H1 (cell line): ENCODE results near the gene MAPKAPK2. TPM values are rescaled to one million over a fixed set of nuclear protein-coding genes. Genes with fewer than 3 reads are reported as not detected.
A peak's percentile ranks its signal among the peaks of the same experiment; 100 is the strongest.

Source experiments
- CTCF ChIA-PET: fragments of 300-600 bp; sonication (Branson Sonifier 250); formaldehyde crosslinking; loops from one replicate; lab custom pipeline; 2021; ENCODE audit not compliant: partially characterized antibody; lab: Charles Lee
- POLR2A ChIA-PET: fragments of 300-600 bp; sonication (Branson Sonifier 250); formaldehyde crosslinking; loops from one replicate; lab custom pipeline; 2021; ENCODE audit warnings: inconsistent platforms; ENCODE audit not compliant: partially characterized antibody; lab: Charles Lee
- DNase-seq, 2 experiments: peaks; one replicate each; pipeline versions ENCODE4 v3.0.0 to v3.0.0-alpha.2; 2010 to 2022; ENCODE audit warnings: low spot score in 2 of 2, low read depth in 1 of 2, mixed read lengths in 1 of 2
- FAIRE-seq: peaks from 2 replicates; lab custom pipeline; 2011; peaks lifted over from hg19 to GRCh38; lab: Jason Lieb, UNC
- H2AFZ ChIP-seq: 2 replicates; pipeline ENCODE4 v1.8.1; 2012; ENCODE audit warnings: low read length, inconsistent platforms
- H2AK5ac ChIP-seq: 2 replicates; pipeline ENCODE4 v1.6.1; 2013; ENCODE audit warnings: low read depth, low read length
- H2BK120ac ChIP-seq: replicated peaks from 2 replicates; pipeline ENCODE3; 2013; ENCODE audit warnings: low read depth, low read length, inconsistent platforms
- H2BK12ac ChIP-seq: 2 replicates; pipeline ENCODE4 v1.6.1; 2013; ENCODE audit warnings: low read depth, low read length
- H2BK15ac ChIP-seq: 2 replicates; pipeline ENCODE4 v1.6.1; 2013; ENCODE audit warnings: low read length
- H2BK20ac ChIP-seq: 2 replicates; pipeline ENCODE4 v1.6.1; 2013; ENCODE audit warnings: low read length
- H2BK5ac ChIP-seq: 2 replicates; pipeline ENCODE4 v1.6.1; 2013; ENCODE audit warnings: low read depth, low read length
- H3K14ac ChIP-seq: 2 replicates; pipeline ENCODE4 v1.6.1; 2013; ENCODE audit warnings: inconsistent platforms; ENCODE audit not compliant: insufficient read length
- H3K18ac ChIP-seq: 2 replicates; pipeline ENCODE4 v1.6.1; 2013; ENCODE audit warnings: low read length; ENCODE audit errors: extremely low read depth
- H3K23ac ChIP-seq: 2 replicates; pipeline ENCODE4 v1.6.1; 2013; ENCODE audit warnings: inconsistent platforms; ENCODE audit not compliant: insufficient read length
- H3K23me2 ChIP-seq: 2 replicates; pipeline ENCODE4 v1.6.1; 2013; ENCODE audit warnings: low read depth, low read length
- H3K27ac ChIP-seq: 2 replicates; pipeline ENCODE4 v1.6.1; 2011; ENCODE audit warnings: low read depth, low read length, inconsistent platforms
- H3K27me3 ChIP-seq, 4 experiments: replicated peaks in 1 of 4; 1 replicate in 1 of 4; 2 replicates in 3 of 4; pipeline versions ENCODE4 v1.6.1 to v1.8.1; 2011 to 2013; ENCODE audit warnings: low read length in 3 of 4, mild to moderate bottlenecking in 3 of 4, inconsistent platforms in 2 of 4, mixed read lengths in 2 of 4, moderate library complexity in 1 of 4; ENCODE audit not compliant: control insufficient read depth in 3 of 4, insufficient read depth in 3 of 4; ENCODE audit errors: extremely low read depth in 1 of 4
- H3K36me3 ChIP-seq, 4 experiments: 2 replicates each; pipeline versions ENCODE4 v1.6.1 to v1.8.1; 2011 to 2013; ENCODE audit warnings: mild to moderate bottlenecking in 4 of 4, low read length in 3 of 4, moderate library complexity in 2 of 4, control low read depth in 1 of 4, inconsistent platforms in 1 of 4; ENCODE audit not compliant: insufficient read depth in 4 of 4, control insufficient read depth in 2 of 4
- H3K4ac ChIP-seq: replicated peaks from 2 replicates; pipeline ENCODE3; 2013; ENCODE audit warnings: low read length, low read depth, mixed read lengths, inconsistent platforms; ENCODE audit not compliant: insufficient read length
- H3K4me1 ChIP-seq, 4 experiments: replicated peaks in 1 of 4; 1 replicate in 1 of 4; 2 replicates in 3 of 4; pipeline versions ENCODE4 v1.6.1 to v1.8.1; 2011 to 2013; ENCODE audit warnings: low read length in 3 of 4, inconsistent platforms in 2 of 4, mixed read lengths in 1 of 4; ENCODE audit not compliant: insufficient read depth in 4 of 4, control insufficient read depth in 3 of 4
- H3K4me2 ChIP-seq, 2 experiments: 2 replicates each; pipeline versions ENCODE4 v1.6.1 to v1.8.1; 2011 to 2013; ENCODE audit warnings: low read depth in 2 of 2, low read length in 2 of 2, control low read depth in 1 of 2, inconsistent platforms in 1 of 2, mild to moderate bottlenecking in 1 of 2; ENCODE audit not compliant: insufficient read depth in 1 of 2
- H3K4me3 ChIP-seq, 4 experiments: fragments of 200-600, 300-600 bp in 1 of 4; sonication (generic), shearing (Covaris generic), sonication (Bioruptor Twin) in 1 of 4; 2 replicates each; pipeline versions ENCODE4 v1.5.1 to v1.8.1; 2011 to 2016; ENCODE audit warnings: low read length in 4 of 4, low read depth in 3 of 4, control low read depth in 2 of 4, inconsistent platforms in 2 of 4, mild to moderate bottlenecking in 2 of 4, mixed read lengths in 1 of 4, moderate library complexity in 1 of 4; ENCODE audit not compliant: insufficient read depth in 2 of 4; ENCODE audit errors: extremely low read depth in 1 of 4
- H3K56ac ChIP-seq: replicated peaks from 2 replicates; pipeline ENCODE3; 2013; ENCODE audit warnings: low read depth, mild to moderate bottlenecking, mixed read lengths, low read length, inconsistent platforms; ENCODE audit not compliant: insufficient read length
- H3K79me1 ChIP-seq: 2 replicates; pipeline ENCODE4 v1.6.1; 2013; ENCODE audit warnings: low read depth, low read length, control low read depth
- H3K79me2 ChIP-seq, 2 experiments: 2 replicates each; pipeline versions ENCODE4 v1.6.1 to v1.8.1; 2012 to 2013; ENCODE audit warnings: low read length in 2 of 2, mild to moderate bottlenecking in 2 of 2, inconsistent platforms in 1 of 2; ENCODE audit not compliant: insufficient read depth in 2 of 2, control insufficient read depth in 1 of 2
- H3K9ac ChIP-seq, 4 experiments: replicated peaks in 1 of 4; 1 replicate in 1 of 4; 2 replicates in 3 of 4; pipeline versions ENCODE4 v1.6.1 to v1.8.1; 2011 to 2013; ENCODE audit warnings: low read depth in 3 of 4, low read length in 3 of 4, control low read depth in 2 of 4, mild to moderate bottlenecking in 2 of 4, moderate library complexity in 2 of 4, inconsistent platforms in 1 of 4; ENCODE audit errors: extremely low read depth in 1 of 4
- H3K9me3 ChIP-seq, 2 experiments: 2 replicates each; pipeline versions ENCODE4 v1.6.1 to v1.8.1; 2012 to 2013; ENCODE audit warnings: mild to moderate bottlenecking in 2 of 2, moderate library complexity in 2 of 2, control low read depth in 1 of 2, inconsistent platforms in 1 of 2, low read depth in 1 of 2, low read length in 1 of 2, mixed read lengths in 1 of 2; ENCODE audit not compliant: insufficient read depth in 2 of 2
- H4K20me1 ChIP-seq, 2 experiments: replicated peaks in 1 of 2; 2 replicates each; pipeline versions ENCODE3 to v1.8.1; 2011 to 2013; ENCODE audit warnings: inconsistent platforms in 2 of 2, low read length in 2 of 2, mild to moderate bottlenecking in 1 of 2; ENCODE audit not compliant: insufficient read depth in 2 of 2, control insufficient read depth in 1 of 2
- H4K5ac ChIP-seq: 2 replicates; pipeline ENCODE4 v1.6.1; 2013; ENCODE audit warnings: low read length, low read depth, mixed read lengths, inconsistent platforms; ENCODE audit not compliant: insufficient read length
- H4K8ac ChIP-seq: 2 replicates; pipeline ENCODE4 v1.8.0; 2013; ENCODE audit warnings: mild to moderate bottlenecking, moderate library complexity, low read length, inconsistent platforms; ENCODE audit not compliant: insufficient read depth; ENCODE audit errors: extremely low read depth
- H4K91ac ChIP-seq: replicated peaks from 2 replicates; pipeline ENCODE3; 2013; ENCODE audit warnings: low read length, mixed read lengths, inconsistent platforms; ENCODE audit not compliant: insufficient read length
- JUND ChIP-seq: IDR thresholded peaks from 2 replicates; pipeline ENCODE4 v1.6.1; 2011; ENCODE audit warnings: mild to moderate bottlenecking, improper control_type of control experiment, low read length
- MAFK ChIP-seq: IDR thresholded peaks from 2 replicates; pipeline ENCODE4 v1.6.1; 2012; ENCODE audit warnings: low read depth, mild to moderate bottlenecking, improper control_type of control experiment, low read length
- POLR2AphosphoS5 ChIP-seq: IDR thresholded peaks from 2 replicates; pipeline ENCODE4 v1.6.1; 2011; ENCODE audit warnings: low read depth, low read length
- POU5F1 ChIP-seq: IDR thresholded peaks from 2 replicates; pipeline ENCODE4 v1.6.1; 2011; ENCODE audit warnings: low read depth, mild to moderate bottlenecking, low read length, moderate library complexity
- SRF ChIP-seq: IDR thresholded peaks from 2 replicates; pipeline ENCODE4 v1.6.1; 2011; ENCODE audit warnings: mild to moderate bottlenecking, low read depth, low read length, moderate library complexity
- TCF12 ChIP-seq: IDR thresholded peaks from 2 replicates; pipeline ENCODE4 v1.6.1; 2011; ENCODE audit warnings: low read depth, mild to moderate bottlenecking, low read length
- WGBS, 2 experiments: shearing (Covaris generic) in 1 of 2; methylation state at CpG; one replicate each; pipeline versions ENCODE4 v1.1.6 to v1.1.7; 2013 to 2015; ENCODE audit warnings: low lambda C conversion rate in 2 of 2, mixed read lengths in 2 of 2, inconsistent platforms in 1 of 2, low coverage in 1 of 2, missing lambda C conversion rate in 1 of 2; ENCODE audit not compliant: insufficient replicate concordance in 2 of 2, insufficient coverage in 1 of 2, insufficient read length in 1 of 2; ENCODE audit errors: extremely low coverage in 1 of 2, missing lambda C conversion rate in 1 of 2; 5-methylcytosine and 5-hydroxymethylcytosine counted together
- polyA plus RNA-seq, 7 experiments: library from polyadenylated mRNA; depleted of rRNA in 3 of 7; stranded (reverse) in 5 of 7; unstranded in 2 of 7; fragments of >200 nt in 5 of 7; fragments of 200-250 nt in 2 of 7; gene quantifications; 1 replicate in 5 of 7; 2 replicates in 1 of 7; 4 replicates in 1 of 7; pipeline versions ENCODE4 v1.2.1 to v1.2.3, GENCODE V29; 2011 to 2013; ENCODE audit warnings: missing spikeins in 2 of 7, mixed read lengths in 2 of 7
- total RNA-seq: library from RNA; stranded (reverse); fragmentation: NEBNext Ultra II Directional; extraction: Animal tissue kit (Norgen Biotek cat#: 25700); gene quantifications from 2 replicates; pipeline ENCODE4 v1.2.1, GENCODE V29; 2021
- TF ChIP-seq, protein P1 (sequence below): IDR thresholded peaks from 2 replicates; pipeline ENCODE4 v1.6.1; 2012; ENCODE audit warnings: low read length, inconsistent platforms

The MAPKAPK2 gene
- total and polyA plus RNA-seq, 2 of the 8 experiments (the other 6 are each of a cell fraction or from before 2014, with no cell fraction given) = 27.5 to 44.9 TPM

DNA sequence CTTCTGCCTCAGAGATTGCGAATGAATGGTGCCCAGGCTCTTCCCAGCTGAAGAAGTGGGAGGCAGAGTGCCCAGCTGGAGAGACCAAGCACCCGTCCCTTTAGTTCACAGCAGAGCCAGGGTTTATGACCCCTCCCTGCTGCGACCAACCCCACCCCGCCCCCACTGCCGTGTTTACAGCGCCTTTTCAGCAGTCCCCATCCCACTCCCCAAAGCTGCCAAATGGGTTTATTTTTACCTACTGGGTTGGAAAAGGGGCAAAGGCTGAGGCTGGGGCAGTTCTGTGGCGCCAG lies 25.8 kb upstream of the MAPKAPK2 start:
- no peak overlapping the region for H2BK12ac ChIP-seq
- FAIRE-seq (no peak), DNase-seq (no peak)
- H2BK5ac ChIP-seq = no peak overlapping the region
- H3K4ac ChIP-seq = no peak overlapping the region
- no peak overlapping the region for H4K91ac ChIP-seq
- 60% methylated on average over 7 of the region's 7 CpGs; no CpG with 5 or more reads in 1 of the 2 experiments for WGBS, 2 experiments
- H3K56ac ChIP-seq = no peak overlapping the region
- no peak overlapping the region for H3K9ac ChIP-seq
- H2AFZ ChIP-seq = peak overlapping the region; percentile 31; the same call in 1 of the 2 replicates
- H2BK120ac ChIP-seq = no peak overlapping the region
- peak overlapping the region; percentile 51 for H4K8ac ChIP-seq
- H3K36me3 ChIP-seq = no peaks in the 10 kb centered on the region
- peaks cover 0 to 12% (median 5%) of the 10 kb centered on the region in 4 experiments; a peak in 6 of 7 replicates for H3K4me1 ChIP-seq
- H3K23ac ChIP-seq = no peak overlapping the region
- peak overlapping the region in 1 of 4 experiments; percentile 51; a peak in 1 of 8 replicates for H3K4me3 ChIP-seq
- H3K27ac ChIP-seq = no peak overlapping the region
- no peaks in the 10 kb centered on the region for H3K79me1 ChIP-seq
- POLR2A ChIA-PET = interaction anchor here (0.6 to 1.4 kb wide), 3 partner anchors 11 to 34 kb away, joined by 3 to 5 read pairs (median 4); partner anchors contain the start of gene DYRK3
- H2BK20ac ChIP-seq = no peak overlapping the region
- no peak overlapping the region for H4K5ac ChIP-seq
- H2BK15ac ChIP-seq = no peak overlapping the region
- peaks cover 0 to 22% (median 13%) of the 10 kb centered on the region in 4 experiments; a peak in 6 of 7 replicates for H3K27me3 ChIP-seq
- CTCF ChIA-PET = interaction anchor here (0.6 to 23.8 kb wide), 23 partner anchors 11 to 369 kb away, joined by 3 to 666 read pairs (median 5); partner anchors contain the start of genes DYRK3, EIF2D and MAPKAPK2
- H3K9me3 ChIP-seq = no peaks in the 10 kb centered on the region
- no peak overlapping the region for H3K14ac ChIP-seq
- no peak overlapping the region for H2AK5ac ChIP-seq
- no peaks in the 10 kb centered on the region for H4K20me1 ChIP-seq
- no peak overlapping the region; the same call in 1 of the 2 replicates for H3K18ac ChIP-seq
- H3K79me2 ChIP-seq = no peaks in the 10 kb centered on the region
- peak overlapping the region; percentile 44 to 56 for H3K4me2 ChIP-seq
- peaks cover 5% of the 10 kb centered on the region; the same call in 1 of the 2 replicates for H3K23me2 ChIP-seq
- TF ChIP-seq JUND (no peak), POU5F1 (no peak), POLR2AphosphoS5 (no peak), SRF (no peak), MAFK (no peak), TCF12 (no peak)
- TF ChIP-seq, protein P1, sequence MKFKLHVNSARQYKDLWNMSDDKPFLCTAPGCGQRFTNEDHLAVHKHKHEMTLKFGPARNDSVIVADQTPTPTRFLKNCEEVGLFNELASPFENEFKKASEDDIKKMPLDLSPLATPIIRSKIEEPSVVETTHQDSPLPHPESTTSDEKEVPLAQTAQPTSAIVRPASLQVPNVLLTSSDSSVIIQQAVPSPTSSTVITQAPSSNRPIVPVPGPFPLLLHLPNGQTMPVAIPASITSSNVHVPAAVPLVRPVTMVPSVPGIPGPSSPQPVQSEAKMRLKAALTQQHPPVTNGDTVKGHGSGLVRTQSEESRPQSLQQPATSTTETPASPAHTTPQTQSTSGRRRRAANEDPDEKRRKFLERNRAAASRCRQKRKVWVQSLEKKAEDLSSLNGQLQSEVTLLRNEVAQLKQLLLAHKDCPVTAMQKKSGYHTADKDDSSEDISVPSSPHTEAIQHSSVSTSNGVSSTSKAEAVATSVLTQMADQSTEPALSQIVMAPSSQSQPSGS = no peak
